CD1c-positive myeloid dendritic cell (primary cell): Measurements from ENCODE around the gene NPPA.

ENCODE experiments used
- DNase-seq: peaks from one replicate; pipeline ENCODE4 v3.0.0-alpha.2; 2016; ENCODE audit errors: extremely low spot score

NPPA gene

DNA sequence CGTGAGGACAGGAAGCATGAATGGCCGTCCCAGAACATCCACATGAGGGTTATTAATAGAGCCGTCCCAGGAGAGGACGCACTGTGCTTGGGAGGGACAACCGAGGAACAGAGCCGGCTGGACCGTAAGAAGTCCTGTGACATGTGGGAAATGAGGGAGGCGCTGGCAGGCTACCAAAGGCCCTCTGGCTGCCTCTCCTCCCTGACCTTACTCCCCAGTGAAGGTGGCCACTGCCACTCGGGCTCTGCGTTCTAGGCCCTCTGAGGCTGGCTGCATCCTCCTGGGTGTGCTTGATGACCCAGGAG, 26.6 kb upstream of the NPPA start:
- no peak for DNase-seq

DNA sequence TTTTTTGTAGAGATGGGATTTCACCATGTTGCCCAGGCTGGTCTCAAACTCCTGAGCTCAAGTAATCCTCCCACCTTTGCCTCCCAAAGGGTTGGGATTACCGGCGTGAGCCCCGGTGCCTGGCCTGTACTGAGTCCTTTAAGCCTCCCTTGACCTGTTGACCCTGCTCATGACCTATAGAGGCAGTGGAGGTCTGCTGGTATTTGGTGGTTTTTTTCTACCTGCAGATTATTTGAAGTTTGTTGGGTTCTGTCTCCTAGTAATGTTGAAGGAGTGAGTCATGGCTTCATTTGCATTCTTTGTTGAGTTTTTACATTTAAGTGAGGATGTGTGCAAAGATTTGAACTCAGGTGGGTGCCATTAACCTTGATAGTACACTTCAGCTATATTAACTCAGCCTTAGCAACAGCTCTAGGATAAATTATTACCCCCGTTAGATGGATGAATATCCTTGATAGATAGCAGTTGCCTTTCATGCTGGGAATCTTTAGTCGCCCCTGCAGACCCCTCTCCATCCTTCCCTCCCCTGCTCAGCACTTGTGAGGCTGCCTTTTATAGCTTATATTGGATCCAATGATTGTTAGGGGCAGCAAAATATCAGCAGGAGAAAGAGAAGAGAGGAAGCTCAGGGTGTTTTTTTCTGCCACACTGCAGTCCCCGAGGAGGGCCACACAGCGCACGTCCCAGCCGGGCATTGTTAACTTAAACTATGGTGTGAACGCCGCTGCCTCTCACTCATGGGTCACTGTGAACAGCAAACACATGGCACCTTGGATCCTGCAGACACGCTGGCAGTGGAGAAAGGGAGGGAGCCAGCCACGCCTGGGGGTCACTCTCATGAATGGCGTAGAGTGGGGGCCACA, 26.0 kb upstream of the NPPA start:
- DNase-seq: no peak

DNA sequence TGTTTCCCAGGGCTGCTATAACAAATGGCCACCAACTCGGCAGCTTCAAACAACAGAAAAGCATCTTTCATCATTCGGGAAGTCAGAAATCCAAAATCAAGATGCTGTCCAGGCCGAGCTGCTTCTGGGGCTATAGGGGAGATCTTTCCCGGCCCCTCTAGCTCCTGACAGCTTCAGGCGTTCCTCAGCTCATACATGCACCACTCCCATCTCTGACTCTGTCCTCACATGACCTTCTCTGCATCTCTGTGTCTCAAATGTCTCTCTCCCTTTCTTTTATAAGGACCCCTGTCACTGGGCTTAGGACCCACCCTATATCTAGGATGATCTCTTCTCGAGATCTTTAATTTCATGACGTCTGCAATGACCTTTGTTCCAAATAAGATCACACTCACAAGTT, 25.0 kb upstream of the NPPA start:
- no peak for DNase-seq

DNA sequence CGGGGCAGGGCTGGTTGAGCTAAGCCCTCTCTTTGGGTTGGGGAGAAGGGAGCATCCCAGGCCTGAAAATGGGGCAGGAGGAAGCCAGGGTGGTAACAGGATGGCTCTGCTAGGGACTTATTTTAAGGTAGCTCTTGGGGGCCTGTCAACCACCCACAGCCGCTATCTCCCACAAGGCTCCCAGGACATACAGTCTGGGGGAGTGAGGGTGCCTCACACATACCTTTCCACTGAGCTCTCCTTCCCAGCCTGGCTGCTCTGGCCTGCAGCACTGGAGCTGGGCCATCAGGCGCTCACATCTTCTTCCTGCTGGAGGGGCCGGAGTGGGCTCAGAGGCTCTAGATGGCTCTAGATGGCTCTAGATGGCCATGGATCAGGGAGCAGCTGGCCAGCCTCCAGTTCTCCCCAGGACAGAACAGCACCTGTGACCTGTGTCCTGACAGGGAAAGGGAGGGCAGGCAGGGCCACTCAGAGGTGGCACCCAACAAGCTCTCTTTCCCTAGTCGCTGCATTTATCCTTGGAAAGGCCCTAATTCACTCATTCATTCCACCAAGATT, 22.1 kb upstream of the NPPA start:
- DNase-seq: no peak

DNA sequence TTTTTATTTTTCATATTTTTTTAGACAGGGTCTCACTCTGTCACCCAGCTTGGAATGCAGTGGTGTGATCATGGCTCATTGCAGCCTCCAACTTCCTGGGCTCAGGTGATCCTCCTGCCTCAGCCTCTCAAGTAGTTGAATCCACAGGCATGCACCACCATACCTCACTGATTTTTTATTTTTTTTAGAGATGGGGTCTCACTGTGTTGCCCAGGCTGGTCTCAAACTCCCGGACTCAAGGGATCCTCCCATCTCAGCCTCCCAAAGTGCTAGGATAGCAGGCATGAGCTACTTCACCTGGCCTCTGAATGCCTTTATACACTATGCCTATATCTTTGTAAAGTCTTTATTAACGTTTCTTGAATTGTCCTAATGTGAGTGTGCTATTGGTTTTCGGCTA, 21.5 kb upstream of the NPPA start:
- no peak for DNase-seq

DNA sequence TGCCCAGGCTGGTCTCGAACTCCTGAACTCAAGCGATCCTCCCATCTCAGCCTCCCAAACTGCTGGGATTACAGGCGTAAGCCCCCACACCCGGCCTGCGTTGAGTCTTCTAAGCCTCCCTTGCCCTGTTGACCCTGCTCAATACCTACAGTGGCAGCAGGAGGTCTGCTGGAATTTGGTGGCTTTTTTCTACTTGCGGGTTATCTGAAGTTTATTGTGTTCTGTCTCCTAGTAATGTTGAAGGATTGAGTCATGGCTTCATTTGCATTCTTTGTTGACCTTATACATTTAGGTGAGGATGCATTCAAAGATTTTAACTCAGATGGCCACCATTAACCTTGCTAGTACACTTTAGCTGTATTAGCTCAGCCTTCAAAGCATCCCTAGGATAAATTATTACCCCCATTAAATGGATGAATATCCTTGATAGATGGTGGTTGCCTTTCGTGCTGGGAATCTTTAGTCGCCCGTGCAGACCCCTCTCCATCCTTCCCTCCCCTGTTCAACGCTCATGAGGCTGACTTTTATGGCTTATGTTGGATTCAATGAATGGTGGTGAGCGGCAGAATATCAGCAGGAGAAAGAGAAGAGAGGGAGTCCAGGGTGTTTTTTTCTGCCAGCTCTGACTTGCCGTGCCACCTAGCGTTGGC, 20.9 kb upstream of the NPPA start:
- DNase-seq: no peak

DNA sequence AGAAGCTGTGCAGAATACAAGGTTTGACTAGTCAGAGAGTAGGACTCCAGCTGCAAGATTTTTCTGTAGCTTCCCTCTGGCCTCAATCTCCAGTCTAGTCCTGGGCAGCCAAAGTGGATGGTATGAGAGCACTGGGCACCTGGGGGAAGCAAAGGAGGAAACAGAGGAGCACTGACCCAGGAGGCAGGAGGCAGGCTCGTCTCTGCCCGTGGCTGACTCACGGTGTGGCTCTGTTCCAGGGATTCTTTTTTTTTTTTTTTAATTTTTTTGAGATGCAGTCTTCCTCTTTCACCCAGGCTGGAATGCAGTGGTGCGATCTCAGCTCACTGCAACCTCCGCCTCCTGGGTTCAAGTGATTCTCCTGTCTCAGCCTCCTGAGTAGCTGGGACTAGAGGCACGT, 15.3 kb upstream of the NPPA start:
- no peak for DNase-seq

DNA sequence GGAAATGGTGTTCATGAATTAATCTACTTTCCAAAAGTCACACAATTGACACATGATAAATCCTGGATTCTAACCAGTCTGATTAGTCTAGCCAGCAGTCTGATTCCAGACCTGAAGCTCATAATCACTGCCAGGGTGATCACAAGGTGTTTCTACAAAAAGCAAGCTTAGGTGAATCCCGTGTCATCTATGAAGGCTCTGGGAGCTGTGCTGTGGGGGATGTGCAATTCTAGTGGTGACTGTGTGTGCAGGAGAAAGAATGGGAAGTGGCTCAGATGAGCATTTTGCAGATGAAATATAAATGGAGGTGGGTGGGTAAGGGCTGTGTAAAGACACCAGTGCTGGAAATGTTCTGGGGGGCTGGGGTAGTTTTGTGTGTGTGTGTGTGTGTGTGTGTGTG, 13.0 kb upstream of the NPPA start:
- no peak for DNase-seq

DNA sequence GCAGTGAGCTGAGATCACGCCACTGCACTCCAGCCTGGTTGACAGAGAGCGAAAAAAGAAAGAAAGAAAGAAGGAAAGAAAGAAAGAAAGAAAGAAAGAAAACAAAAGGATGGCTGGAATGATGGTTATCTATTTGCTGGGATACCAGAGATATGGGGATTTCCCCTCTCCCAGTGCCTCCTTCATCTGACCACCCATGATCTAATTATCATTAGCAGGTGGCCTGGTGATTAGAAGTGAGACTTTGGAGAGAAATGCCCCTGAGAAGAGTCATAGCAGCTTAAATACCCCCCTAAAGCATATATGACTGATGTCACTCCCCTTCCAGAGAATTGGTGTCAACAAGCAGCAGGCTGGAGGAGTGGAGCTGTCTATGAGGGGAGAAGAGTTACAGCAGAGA, 12.5 kb upstream of the NPPA start:
- no peak for DNase-seq

DNA sequence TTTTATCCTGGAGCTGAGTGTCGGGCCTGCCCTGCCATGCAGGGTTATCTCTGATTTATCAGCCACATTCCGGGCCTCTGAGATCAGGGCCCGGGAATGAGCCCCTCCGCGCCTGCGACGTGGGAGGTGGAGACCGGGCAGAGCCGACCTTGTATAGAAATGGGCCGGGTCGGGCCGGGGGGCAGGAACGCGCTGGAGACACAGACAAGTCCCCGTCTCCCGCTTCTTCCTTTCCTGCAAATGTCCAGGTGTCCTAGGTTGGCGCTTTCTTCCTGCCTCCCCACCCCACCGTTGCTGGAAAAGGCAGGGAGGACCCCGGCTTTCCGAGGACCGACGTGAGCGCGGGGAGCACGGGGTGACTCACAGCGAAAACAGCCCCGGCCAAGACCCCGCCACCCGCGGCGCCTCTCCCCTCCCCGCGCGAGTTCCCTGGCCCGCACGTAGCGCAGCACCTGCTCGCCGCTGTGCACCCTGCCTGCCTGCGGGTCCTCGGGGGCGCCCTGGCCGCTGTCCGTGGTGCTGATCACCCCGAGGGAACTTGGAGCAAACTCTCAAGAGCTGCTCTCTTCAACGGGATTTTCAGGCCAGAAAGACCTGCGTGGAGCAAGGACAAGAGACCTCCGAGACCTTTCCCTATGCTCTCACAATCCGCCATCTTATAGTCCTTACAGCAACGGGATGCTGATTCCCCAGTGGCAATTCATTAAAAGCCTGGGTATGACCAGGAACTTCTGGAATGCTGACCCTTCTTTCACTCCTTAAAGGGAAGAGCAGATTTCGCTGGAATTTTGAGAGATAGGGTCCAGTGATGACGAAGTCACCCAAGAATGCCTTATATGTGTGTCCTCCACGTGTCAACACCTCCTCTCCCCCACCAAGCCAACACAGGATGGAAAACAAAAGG, 11.6 kb upstream of the NPPA start:
- peak; percentile 57 for DNase-seq

DNA sequence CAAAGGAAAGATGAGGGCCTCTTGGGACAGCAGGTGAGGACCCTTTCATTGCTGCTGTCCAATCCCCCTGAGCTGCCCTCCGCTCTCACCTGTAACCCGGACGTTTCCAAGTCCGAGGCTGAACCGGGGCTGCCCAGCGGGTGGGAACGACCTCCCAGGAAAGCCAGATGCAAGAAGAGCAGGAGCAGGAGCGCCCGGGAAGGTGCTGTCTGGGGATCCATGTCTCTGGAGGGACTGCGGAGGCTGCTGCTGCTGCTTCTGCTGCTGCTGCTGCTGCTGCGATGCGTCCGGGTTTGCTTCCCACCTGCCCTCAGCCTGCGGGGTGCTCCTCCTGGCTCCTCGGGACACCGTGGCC, 11.0 kb upstream of the NPPA start, which contains the start of gene NPPB:
NPPB (minus strand) TSS at position 333 of the 355 bp plus-strand sequence; CDS start at position 221, 112 bp downstream.
- DNase-seq: no peak

DNA sequence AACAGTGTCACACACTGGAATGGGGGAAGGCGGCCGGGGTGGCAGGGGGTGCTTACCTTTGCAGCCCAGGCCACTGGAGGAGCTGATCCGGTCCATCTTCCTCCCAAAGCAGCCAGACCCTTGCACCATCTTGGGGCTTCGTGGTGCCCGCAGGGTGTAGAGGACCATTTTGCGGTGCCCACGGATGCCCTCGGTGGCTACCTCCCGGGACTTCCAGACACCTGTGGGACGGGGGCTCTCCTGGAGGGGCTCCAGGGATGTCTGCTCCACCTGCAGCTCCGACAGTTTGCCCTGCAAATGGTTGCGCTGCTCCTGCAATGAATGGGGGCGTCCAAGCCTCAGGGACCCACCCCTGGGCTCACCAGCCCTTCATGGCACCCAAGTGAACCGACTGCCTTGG, 10.6 kb upstream of the NPPA start:
- DNase-seq: no peak

DNA sequence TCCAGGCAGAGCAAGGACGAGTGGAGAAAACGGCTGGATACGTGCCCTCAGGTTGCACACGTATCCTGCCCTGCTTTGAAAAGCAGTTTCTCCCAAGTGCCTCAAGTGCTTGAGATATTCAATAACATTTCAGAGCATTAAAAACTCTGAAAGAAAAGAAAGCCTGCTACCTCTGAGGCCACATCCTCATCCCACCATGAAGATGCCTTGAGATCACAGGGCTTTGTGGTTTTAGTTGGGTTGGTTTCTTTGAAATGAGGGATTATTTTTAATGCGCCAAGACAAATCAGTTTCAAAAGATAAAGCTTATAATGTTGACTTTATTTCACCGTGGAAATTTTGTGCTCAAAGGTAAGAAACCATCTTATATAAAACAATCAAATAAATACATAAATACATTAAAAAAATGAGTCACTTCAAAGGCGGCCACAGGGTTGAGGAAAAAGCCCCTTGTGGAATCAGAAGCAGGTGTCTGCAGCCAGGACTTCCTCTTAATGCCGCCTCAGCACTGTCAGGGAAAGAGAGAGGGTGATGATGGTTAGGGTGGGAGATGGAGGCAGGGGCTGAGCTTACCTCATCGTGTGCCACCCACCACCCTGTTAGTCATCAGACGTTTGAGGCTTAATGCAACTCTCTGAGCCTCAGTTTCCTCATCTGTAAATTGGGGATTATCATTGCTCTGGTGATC, 9.7 kb upstream of the NPPA start:
- DNase-seq: no peak

DNA sequence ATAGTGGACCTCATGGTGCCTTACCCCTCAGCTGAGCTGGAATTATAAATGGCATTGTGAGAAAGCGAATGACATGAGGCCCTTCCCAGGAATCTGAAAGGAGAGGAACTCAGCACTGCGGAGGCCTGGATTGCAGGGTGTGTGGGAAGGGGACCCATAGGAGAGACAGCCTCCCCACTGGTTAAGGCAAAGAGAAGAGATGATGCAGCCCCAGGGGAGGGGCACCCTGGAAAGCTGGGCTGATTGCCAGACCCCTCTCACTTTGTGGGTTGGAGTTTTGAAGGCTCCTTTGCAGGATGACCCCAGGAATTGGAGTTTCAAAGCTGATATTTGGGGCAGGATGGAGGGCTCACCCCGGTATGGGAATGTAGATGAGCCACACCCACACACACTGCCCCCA, 9.1 kb upstream of the NPPA start:
- DNase-seq: no peak

DNA sequence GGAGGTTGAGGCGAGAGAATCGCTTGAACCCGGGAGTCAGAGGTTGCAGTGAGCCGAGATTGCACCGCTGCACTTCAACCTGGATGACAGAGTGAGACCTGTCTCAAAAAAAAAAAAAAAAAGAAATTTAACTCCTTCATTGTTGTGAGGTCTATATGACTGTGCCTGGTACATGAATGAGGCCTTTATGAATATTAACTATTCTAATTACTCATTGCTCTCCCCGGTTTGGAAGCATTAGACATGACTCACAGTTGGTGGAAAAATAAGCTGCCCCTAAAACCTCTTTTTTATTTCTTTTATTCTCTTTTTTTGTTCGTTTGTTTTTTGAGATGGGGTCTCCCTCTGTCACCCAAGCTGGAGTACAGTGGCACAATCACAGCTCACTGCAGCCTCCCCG, 7.8 kb upstream of the NPPA start:
- DNase-seq: no peak

DNA sequence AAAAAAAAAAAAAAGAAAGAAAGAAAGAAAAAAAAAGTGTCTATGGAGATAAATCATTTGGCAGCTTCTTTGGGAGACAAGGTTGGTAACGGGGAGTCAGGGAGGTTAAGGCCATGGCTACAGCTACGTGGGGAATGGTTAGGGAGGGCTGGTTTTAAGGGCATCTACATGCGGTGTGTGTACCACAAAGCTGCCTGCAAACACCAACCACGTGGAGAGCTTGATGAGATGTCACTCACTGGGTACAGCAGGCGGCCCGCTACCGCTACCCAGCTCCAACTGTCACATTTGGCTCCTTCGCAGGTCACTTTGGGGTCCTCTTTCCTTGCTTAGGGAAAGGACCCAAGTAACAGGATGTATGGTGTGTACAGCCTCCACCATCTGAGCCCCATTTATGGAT, 6.9 kb upstream of the NPPA start:
- no peak for DNase-seq

DNA sequence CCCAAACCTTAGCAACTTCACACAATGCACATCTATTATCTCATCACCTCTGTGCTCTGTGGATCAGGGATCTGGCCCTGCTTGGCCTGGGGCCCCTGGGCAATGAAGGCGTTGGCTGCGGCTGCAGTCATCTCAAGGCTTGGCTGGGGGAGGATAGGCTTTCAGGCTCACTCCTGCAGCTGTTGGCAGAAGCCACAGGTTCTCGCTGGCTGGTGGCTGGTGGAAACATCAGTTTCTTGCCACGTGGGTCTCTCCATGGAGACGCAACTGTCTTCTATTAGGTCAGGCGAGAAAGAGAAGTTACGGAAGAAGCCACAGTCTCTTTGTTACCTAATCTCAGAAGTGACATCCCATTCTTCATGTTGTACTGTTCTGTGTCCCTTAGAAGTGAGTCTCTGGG, 3.6 kb upstream of the NPPA start:
- DNase-seq: peak; percentile 62

DNA sequence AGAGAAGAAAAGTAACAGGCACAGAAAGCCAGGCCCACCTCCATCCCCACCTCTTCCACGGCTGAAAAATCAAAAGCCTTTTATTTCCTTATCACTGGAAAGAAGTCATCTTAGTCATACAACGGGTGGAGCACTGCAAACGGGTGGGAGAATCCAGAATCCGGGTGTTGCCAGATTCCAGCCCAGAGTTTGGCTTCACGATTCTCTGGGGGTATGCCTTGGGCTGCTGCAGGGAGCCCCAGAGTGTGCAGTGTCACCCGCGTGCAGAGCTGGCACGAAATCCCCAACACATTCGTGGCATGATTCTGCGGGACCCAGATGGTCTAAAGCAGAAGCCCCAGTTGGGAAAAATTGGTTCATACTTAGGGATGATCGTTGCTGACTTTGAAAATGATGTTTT, 2.6 kb upstream of the NPPA start:
- no peak for DNase-seq

DNA sequence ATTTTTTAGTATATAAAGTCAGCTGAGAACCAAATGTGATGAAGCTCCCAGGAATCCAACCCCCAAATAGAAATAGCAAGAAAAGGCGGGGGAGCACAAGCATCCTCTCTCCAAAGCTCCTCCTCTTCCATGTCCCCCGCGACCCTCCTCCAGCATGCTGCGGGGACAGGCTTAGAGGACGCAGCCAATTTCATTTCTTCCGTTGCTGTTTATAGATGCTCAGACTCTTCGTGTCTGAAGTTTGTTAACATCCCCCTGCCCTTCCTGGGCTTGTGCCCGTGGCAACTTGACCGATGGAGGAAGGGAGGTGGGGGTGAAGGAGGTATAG, 754 bp upstream of the NPPA start:
- no peak for DNase-seq

DNA sequence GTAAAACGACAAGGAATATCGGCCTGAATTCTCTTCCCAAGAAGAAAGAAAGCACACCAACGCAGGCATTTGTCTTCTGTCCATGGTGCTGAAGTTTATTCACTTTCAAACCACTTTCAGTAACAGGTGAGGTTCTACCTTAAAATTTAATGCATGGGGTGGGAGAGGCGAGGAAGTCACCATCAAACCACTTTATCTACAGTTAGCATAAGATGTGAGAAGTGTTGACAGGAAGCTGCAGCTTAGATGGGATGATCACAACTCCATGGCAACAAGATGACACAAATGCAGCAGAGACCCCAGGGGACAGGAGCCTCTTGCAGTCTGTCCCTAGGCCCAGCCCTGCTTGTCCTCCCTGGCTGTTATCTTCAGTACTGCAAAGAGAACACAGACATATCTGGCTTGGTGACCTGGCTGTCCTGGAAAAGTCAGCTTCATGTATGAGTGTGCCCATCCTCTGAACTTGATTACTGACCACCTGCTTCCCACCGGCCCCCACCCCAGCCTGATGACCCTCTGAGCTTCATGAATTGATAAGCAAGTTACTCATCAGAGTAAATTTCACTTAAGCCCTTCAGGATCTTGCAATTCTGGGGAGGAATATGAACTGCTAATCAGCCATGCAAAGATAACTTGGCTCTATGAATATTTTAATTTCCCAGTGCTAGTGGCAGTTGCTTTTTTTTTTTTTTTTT, 1.8 kb downstream of the NPPA start:
- no peak for DNase-seq
